HUES6 (cell line): ENCODE results near the gene TNC.

Experiments
- H3K27ac ChIP-seq: 2 replicates; pipeline ENCODE4 v1.7.0; 2013; ENCODE audit warnings: low read depth, mild to moderate bottlenecking, low read length, inconsistent platforms
- H3K27me3 ChIP-seq: 2 replicates; pipeline ENCODE4 v1.6.1; 2013; ENCODE audit warnings: low read length; ENCODE audit not compliant: control insufficient read depth, insufficient read depth
- H3K36me3 ChIP-seq: 2 replicates; pipeline ENCODE4 v1.6.1; 2013; ENCODE audit warnings: low read length; ENCODE audit not compliant: control insufficient read depth, insufficient read depth
- H3K4me1 ChIP-seq: 2 replicates; pipeline ENCODE4 v1.6.1; 2013; ENCODE audit warnings: low read length; ENCODE audit not compliant: control insufficient read depth, insufficient read depth
- H3K4me3 ChIP-seq: 2 replicates; pipeline ENCODE4 v1.5.1; 2013; ENCODE audit warnings: low read depth, low read length
- H3K9ac ChIP-seq: one replicate; pipeline ENCODE4 v1.6.1; 2013; ENCODE audit warnings: mild to moderate bottlenecking, low read length
- H3K9me3 ChIP-seq: 2 replicates; pipeline ENCODE4 v1.6.1; 2013; ENCODE audit warnings: low read depth, low read length; ENCODE audit not compliant: control insufficient read depth, insufficient read depth

TNC gene

DNA sequence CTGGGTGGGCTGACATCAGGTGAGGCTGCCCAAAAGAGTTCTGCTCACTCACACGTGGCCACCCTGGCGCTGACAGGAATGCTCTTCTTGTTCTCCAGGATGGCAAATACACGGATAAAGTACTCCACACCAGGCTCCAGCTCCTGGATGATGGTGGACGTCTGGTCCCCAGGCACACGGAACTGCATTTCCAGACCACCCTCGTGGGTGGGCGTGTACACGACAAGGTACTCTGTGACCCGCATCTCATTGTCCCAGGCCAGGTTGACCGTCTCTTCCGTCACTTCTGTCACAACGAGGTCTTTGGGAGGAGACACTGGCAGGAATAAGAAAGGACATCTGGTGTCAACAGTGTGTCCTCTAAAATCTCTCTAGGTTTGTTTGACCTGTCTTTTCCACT is 33.8 kb downstream of the TNC start:
- H3K9ac ChIP-seq, result no peak overlapping the region
- H3K36me3 ChIP-seq, result peaks cover 63% of the 10 kb centered on the region; the same call in 1 of the 2 replicates
- no peak overlapping the region for H3K27ac ChIP-seq
- H3K27me3 ChIP-seq, result no peaks in the 10 kb centered on the region
- H3K4me1 ChIP-seq, result peaks cover 17% of the 10 kb centered on the region; the same call in 1 of the 2 replicates
- no peak overlapping the region for H3K4me3 ChIP-seq
- H3K9me3 ChIP-seq, result no peaks in the 10 kb centered on the region

DNA sequence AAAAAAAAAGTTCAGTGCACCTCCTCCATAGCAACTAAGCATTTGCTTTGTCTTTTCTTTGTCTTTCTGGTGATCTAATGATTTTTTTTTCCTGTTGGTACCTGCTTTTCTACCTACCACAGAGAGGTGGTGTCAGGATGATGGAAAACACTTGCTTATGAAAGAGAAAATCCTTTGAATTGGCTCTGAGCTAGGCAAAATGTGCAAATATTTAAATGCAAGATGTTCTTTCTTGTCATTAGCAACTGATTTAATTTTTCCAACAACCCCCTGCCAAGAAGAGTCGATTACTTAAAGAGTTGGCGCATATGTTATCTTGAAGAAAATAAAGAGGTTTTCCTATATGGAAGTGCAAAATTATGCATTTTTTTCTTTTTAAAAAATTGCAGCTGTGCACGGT is 37.7 kb downstream of the TNC start:
- H3K4me3 ChIP-seq, result no peak overlapping the region
- no peaks in the 10 kb centered on the region for H3K27me3 ChIP-seq
- no peak overlapping the region for H3K9ac ChIP-seq
- no peak overlapping the region for H3K27ac ChIP-seq
- H3K4me1 ChIP-seq, result peaks cover 17% of the 10 kb centered on the region; the same call in 1 of the 2 replicates
- peaks cover 64% of the 10 kb centered on the region for H3K36me3 ChIP-seq
- no peaks in the 10 kb centered on the region for H3K9me3 ChIP-seq

DNA sequence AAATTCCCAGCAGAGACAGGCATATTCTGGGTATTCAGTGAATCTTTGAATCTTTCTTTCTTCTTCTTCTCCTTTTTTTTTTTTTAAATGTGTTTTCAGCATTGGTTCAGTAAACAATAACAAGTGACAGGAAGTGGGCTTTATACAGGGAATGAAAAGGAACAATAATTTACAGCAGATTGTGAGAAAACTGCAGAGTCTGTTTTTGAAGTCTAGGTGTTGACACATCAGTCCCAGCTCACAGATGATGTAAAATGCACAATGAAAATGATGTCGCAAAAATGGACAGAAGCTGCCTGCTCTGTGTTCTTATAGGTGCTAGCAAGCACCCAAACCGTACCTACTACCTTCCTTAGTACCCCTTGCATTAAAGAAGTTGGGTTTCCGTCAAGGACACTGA is 38.8 kb downstream of the TNC start:
- no peaks in the 10 kb centered on the region for H3K27me3 ChIP-seq
- H3K36me3 ChIP-seq, result peaks cover 68% of the 10 kb centered on the region
- H3K27ac ChIP-seq, result no peak overlapping the region
- no peak overlapping the region for H3K9ac ChIP-seq
- peaks cover 10% of the 10 kb centered on the region; the same call in 1 of the 2 replicates for H3K4me1 ChIP-seq
- no peak overlapping the region for H3K4me3 ChIP-seq
- H3K9me3 ChIP-seq, result no peaks in the 10 kb centered on the region

DNA sequence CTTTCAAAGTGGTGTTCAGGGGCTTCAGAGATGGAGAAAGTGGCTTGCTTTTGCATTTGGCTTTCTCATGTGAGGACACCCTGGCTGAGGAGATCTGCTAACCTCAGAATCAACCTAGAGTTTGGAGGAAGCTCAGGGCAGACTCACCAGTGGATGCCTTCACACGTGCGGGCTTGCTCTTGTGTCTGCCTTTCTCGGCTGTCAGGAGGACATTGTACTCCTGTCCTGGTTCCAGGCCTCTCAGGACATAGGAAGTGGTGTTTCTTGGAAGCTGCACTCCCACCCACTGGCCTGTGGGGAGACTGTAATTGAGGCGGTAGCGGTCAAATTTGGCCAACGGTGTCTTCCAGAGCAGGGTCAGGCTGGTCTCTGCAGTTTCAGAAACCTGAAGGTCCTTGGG is 44.5 kb downstream of the TNC start:
- no peak overlapping the region for H3K4me3 ChIP-seq

DNA sequence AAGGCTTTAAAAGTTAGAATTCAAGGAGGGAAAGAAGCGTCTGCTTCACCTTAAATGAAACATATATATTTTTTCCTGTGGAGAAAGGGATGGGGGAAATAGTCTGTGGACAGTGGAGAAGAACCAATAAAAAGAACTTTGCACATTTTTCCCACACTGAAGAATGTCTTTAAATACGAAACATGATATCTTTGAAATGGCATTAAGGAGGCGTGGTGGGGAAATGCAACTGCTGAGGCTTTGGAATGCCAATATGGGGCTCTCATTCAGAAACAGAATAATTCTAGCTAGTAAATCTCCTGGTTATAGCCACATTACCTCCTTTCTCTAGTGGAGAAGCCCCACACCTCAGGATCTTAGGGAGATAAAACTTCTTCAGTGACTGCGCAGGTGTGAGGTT is 46.8 kb downstream of the TNC start:
- no peak overlapping the region for H3K4me3 ChIP-seq
- no peaks in the 10 kb centered on the region for H3K27me3 ChIP-seq
- H3K36me3 ChIP-seq, result peaks cover 39% of the 10 kb centered on the region; the same call in 1 of the 2 replicates
- H3K4me1 ChIP-seq, result no peaks in the 10 kb centered on the region
- H3K9me3 ChIP-seq, result no peaks in the 10 kb centered on the region
- no peak overlapping the region for H3K9ac ChIP-seq
- H3K27ac ChIP-seq, result no peak overlapping the region

More for the DNA sequence above, 44.5 kb downstream of the TNC start:
- peaks cover 47% of the 10 kb centered on the region for H3K36me3 ChIP-seq
- H3K9ac ChIP-seq, result no peak overlapping the region
- no peaks in the 10 kb centered on the region for H3K9me3 ChIP-seq
- no peaks in the 10 kb centered on the region for H3K4me1 ChIP-seq
- H3K27me3 ChIP-seq, result no peaks in the 10 kb centered on the region
- no peak overlapping the region for H3K27ac ChIP-seq

DNA sequence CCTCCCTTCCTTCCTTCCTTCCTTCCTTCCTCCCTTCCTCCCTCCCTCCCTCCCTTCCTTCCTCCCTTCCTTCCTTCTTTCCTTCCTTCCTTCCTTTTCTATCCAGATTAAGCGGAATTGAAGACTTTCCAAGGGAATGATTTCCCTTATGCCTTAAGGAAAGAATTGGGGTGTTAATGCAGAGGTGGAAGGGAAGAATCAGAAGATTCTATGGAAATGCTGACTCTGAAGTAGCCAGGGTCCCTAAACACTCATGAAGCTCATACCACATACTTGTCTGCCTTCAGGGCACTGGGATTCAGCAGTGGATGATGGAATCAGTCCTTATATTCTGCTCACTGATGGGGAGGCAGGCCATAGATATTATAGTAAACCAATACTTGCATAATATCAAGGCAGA is 48.2 kb downstream of the TNC start:
- H3K36me3 ChIP-seq, result peaks cover 29% of the 10 kb centered on the region; the same call in 1 of the 2 replicates
- H3K4me3 ChIP-seq, result no peak overlapping the region
- no peak overlapping the region for H3K9ac ChIP-seq

DNA sequence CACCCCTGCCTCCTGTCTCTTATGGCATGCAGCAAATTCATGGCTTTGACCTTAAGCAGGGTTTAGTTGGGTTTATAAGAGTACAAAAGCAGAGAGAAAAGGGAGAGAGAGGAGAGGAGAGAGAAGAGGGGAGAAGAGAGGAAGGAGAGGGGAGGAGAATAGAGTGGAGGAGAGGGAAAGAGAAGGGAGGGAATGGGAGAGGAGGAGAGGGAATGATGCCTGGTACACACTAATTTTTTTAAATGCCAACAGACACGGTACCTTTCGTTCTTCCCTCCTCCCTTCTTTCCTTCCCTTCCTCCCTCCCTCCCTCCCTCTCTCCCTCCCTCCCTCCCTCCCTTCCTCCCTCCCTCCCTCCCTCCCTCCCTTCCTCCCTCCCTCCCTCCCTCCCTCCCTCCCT is 48.7 kb downstream of the TNC start:
- Histone ChIP-seq H3K36me3 (peaks cover 29% of the 10 kb centered on the region; the same call in 1 of the 2 replicates), H3K9ac (no peak overlapping the region), H3K4me3 (no peak overlapping the region), H3K9me3 (no peaks in the 10 kb centered on the region), H3K27ac (no peak overlapping the region), H3K4me1 (peaks cover 3% of the 10 kb centered on the region; the same call in 1 of the 2 replicates), H3K27me3 (no peaks in the 10 kb centered on the region)

More for the DNA sequence above, 48.2 kb downstream of the TNC start:
- no peaks in the 10 kb centered on the region for H3K4me1 ChIP-seq
- H3K9me3 ChIP-seq, result no peaks in the 10 kb centered on the region
- no peak overlapping the region for H3K27ac ChIP-seq
- no peaks in the 10 kb centered on the region for H3K27me3 ChIP-seq

DNA sequence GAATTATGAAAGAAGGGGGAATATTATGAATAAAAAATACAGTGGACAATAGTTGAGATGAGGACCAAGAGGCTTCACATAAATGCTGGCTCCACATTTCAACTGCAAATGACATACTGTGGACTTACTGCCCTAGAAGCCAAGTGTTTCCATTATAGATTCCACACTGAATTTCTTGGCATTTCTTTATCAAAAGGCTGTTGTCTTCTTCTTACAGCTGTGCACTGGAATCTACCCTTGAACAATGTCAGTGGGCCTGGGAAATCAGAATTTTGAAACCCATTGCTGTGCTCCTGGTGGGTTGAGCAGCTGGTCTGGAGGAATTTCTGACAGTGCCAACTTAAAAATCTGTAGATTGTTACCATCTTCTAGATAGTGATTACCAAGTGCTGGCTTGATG is 49.9 kb downstream of the TNC start:
- Histone ChIP-seq H3K36me3 (peaks cover 27% of the 10 kb centered on the region; the same call in 1 of the 2 replicates), H3K27ac (no peak overlapping the region), H3K4me3 (no peak overlapping the region), H3K4me1 (peaks cover 14% of the 10 kb centered on the region), H3K9ac (no peak overlapping the region), H3K27me3 (no peaks in the 10 kb centered on the region), H3K9me3 (no peaks in the 10 kb centered on the region)

DNA sequence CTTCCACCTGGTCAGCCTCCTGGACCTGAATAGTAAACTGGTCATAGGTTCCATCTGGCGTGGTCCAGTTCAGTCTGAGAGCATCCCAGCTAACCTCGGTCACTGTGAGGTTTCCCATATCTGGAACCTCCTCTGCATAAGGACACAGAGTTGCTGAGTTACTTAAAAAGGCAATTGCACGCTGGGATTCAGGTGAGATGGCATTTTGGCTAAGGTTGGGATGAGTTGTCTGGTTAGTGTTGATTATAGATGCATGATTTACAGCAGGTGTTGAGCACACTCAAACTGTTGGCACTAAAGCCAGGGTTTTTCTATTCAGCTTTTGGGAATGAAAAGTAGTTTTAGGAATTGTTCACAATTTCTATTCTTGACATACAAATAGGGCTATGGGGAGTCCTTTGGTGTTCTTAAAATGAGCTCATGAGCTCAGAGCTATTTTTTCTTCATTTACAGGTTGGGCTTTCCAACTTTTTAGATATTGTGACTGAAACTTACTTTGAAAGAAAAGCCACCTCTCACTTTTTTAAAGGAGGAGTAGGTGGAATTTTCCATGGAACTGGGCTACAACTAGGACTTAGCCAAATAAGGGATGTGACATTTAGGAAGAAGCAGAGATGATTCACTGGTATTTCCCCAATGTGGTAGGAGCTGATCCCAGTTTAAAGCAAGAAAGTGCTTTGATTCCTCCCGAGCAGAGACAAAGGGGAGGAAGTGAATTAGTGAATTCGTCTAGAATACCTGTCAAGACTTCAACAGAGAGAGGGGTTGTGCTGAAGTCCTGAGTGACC is 54.7 kb downstream of the TNC start:
- Histone ChIP-seq H3K27ac (0 out of 2 replicates have a peak overlapping the region, but pooled peaks have one; percentile 34), H3K4me1 (peaks cover 15% of the 10 kb centered on the region), H3K27me3 (no peaks in the 10 kb centered on the region), H3K9ac (no peak overlapping the region), H3K9me3 (no peaks in the 10 kb centered on the region), H3K36me3 (peaks cover 37% of the 10 kb centered on the region; the same call in 1 of the 2 replicates), H3K4me3 (no peak overlapping the region)

DNA sequence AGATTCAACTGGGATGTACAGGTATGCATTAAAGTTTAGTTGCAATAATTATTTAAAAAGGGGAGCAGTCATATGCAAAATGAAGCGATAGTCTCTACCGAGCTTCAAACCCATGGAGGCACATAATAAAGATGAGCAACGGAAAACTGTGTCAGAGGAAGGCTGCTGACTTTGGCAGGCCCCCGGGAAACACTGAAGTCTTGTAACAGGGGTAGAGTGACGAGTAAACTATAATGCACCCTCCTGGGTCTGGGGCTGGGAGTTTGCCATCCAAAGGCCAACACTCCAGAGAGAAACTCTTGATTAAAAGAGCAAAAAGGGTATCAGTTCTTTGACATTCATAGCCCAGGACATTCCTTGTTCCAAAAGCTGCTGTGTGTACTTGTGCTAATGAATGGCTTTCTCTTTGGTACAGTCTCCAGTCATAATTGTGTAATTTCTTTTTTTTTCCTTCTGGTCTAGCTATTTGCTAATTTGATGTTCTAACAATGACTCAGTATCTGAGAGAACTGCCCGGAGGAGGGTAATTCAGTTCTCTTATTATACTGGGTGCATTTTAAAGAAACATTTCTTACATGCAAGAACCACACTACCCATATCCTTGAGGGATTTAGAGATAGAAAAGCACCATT is 59.2 kb downstream of the TNC start:
- no peak overlapping the region for H3K9ac ChIP-seq
- H3K4me1 ChIP-seq, result peaks cover 8% of the 10 kb centered on the region
- H3K27me3 ChIP-seq, result no peaks in the 10 kb centered on the region
- H3K9me3 ChIP-seq, result no peaks in the 10 kb centered on the region
- H3K27ac ChIP-seq, result no peak overlapping the region
- no peak overlapping the region for H3K4me3 ChIP-seq
- peaks cover 37% of the 10 kb centered on the region; the same call in 1 of the 2 replicates for H3K36me3 ChIP-seq

DNA sequence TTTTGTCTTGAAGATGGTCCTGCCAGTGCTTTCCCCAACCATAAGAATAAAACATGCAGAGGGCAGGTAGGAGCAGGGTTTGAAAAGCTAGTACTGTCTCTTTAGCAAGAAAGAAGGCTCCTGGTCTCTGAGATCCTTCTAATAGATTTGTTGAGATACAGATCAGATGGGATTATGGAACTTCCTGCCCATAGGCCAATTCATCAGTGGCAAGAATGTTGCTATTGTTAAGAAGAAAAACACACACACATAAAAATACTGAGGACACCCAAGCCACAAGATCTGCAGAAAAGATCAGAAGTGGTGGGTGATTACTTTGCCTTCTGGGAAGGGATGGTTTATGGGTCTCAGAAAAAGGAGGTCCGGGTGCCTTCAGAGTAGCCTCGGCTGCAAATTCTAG is 59.8 kb downstream of the TNC start:
- Histone ChIP-seq H3K4me3 (no peak overlapping the region), H3K27ac (no peak overlapping the region), H3K4me1 (peaks cover 3% of the 10 kb centered on the region; the same call in 1 of the 2 replicates), H3K36me3 (peaks cover 36% of the 10 kb centered on the region; the same call in 1 of the 2 replicates), H3K27me3 (no peaks in the 10 kb centered on the region), H3K9me3 (no peaks in the 10 kb centered on the region), H3K9ac (no peak overlapping the region)
